GM21576 (cell line): ENCODE results near the gene ADPRH.
"Not testable (repeated sequence)": the region's sequence is repeated elsewhere in the genome, so short reads cannot be mapped to it uniquely, and the experiment has no call there.

ENCODE experiments used
- ATAC-seq: cut with Tn5 transposase; IDR thresholded peaks from one replicate; pipeline ENCODE4 v1.9.1; 2021; ENCODE audit warnings: mild to moderate bottlenecking, moderate library complexity; ENCODE audit not compliant: unreplicated experiment

ADPRH gene

DNA sequence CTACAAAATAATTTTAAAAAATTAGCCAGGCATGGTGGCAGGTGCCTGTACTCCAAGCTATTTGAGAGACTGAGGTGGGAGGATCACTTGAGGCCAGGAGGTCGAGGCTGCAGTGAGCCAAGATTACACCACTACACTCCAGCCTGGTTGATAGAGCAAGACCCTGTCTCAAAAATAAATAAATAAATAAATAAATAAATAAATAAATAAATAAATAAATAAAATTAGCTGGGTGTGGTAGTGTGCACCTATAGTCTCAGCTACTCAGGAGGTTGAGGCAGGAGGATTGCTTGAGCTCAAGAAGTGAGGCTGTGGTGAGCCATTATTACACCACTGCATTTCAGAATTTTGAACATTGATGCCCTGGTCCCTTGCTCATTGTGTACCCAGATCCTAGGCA is 15.6 kb downstream of the ADPRH start:
- not testable (repeated sequence) for ATAC-seq

DNA sequence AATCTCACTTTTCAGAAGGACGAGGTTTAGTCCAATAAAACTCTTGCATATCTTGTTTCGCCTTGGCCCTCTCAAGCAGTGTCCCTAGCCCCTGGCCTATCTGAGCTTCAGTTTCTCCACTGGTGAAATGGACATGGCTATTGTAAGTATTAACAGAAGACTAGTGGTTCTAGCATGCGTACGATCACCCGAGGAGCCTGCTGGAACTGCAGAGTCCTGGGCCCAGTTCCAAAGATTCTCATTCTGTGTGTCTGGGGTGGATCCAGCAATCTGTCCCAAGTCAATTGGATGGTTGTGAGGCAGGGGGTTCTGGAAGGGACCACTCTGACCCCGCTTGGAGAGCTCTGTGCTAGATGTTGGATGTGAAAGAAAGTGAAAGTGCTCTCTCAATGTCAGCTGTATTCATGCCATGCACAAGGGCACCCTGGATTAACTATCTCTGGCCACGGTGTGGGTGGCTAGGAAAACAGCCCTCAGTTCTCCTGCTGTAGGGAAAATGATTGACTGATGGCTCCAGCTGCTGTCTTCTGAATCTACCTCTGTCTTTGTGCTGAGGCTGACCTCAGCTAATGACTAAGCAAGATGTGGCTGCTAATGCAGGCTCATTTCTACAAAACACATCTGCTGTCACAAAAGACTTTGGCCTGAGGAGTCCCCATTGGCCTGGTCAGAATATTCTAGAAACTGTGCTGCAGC is 16.5 kb downstream of the ADPRH start:
- ATAC-seq, result no peak

DNA sequence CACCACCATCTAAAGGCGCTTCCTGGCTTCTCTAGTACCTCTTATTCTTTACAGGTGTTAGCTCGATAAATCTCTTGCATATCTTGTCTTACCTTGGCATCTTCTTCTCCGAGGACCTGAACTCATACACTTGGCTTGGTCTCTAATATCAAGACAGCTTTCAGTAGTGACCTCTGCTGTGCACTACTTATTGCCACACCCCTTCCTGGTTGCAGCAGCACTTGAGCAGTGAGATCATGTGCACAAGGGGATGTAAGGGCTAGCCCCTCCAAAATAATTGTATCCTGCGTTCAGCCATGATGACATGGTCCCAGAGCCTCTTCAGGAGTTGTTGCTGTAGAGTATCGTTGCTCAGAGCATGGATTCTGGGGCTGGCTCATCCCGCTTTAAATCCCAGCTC is 17.1 kb downstream of the ADPRH start:
- ATAC-seq, result no peak

DNA sequence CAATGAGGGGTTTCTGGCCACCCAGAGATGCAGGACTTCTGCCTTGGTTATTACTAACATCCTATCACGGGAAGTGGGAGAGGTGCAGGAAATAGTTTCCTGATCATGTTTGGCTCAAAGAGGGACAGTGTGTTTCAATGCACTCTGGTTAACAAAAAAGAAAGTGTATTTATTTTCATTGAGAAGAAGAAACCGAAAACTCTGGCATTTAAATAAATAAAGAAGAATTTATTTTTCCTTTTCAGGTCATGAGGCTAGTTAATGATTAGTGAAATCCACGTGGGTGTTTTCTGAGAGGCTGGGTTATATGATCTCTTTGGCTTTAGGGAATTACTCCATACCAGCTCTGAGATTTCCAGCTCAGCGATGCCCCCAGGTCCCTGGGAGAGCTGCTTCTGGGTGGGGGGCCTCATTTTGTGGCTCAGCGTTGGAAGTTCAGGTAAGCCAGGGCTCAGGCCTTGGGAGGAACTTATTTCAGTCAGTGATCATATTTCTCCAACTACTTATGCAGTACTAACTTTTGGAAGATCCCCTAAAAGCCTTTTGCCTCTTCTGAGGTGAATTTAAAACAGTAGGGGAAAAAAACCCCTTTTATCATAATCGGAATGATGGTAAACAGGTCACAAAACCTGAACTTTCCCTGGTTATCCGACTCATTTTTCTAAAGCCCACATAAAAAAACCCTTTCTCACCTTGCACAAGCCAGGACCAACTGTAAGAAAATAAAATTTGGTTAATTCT is 18.4 kb downstream of the ADPRH start, which contains the start of gene PLA1A:
Gene PLA1A, plus strand, starts transcription at position 338 of the 741 bp plus-strand sequence. Its CDS starts 29 bp downstream, at position 367.
- ATAC-seq, result no peak

GRCh38 chr3:119598410-119599098 is 19.3 kb downstream of the ADPRH start:
- ATAC-seq, result peak; percentile 36

DNA sequence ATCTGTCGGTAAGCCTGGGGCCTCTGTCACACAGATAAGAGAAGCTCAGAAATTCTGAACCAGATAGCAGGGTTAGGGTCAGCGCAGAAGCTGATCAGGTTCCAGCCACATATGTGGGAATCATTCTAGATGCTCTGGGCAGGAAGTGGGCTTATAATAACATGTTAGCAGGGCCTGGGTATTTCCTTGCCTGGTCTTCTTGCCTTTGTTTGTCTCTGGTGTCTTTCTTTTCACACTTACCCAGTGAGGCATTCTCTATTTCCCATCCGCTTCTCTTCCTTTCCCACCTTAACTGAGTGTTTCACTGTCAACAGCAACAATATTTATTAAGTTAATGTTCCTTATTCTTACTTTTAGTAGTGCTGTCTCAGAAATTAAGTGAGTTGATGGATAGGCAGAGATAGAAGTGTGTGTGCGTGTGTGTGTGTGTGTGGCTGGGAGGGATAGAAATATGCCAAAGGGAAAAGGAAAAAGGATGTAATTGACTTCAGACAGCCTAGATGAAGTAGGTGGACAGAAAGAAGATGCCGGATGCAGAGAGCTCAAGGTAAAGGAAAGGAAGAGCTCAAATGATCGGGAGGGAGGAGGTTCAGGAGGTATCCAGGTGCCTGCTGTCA is 20.4 kb downstream of the ADPRH start:
- no peak for ATAC-seq

- ATAC-seq, result peak; percentile 73
These were observed 21.4 kb downstream of the ADPRH start for GRCh38 chr3:119600732-119601131.

DNA sequence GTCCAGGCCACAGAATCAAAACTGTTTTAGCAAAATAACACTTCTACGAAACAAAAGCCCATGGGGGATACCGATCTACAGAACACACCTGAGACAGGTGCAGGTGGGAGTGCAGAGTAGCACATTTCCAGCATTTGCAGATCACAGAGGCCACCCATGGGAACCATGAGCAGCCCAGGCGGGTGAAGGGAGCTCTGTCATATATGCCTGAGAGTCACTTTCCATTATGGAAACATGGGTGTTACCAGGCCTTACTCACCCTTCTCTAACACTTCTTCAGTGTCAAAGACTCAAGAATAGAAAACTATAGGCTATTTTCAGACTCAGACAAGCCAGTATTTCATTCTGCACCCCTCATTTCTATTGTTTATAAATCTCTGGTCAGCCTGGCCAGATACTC is 21.9 kb downstream of the ADPRH start:
- ATAC-seq, result peak; percentile 10

GRCh38 chr3:119602676-119603075 is 23.4 kb downstream of the ADPRH start:
- ATAC-seq, result no peak

- no peak for ATAC-seq
These were observed 25.6 kb downstream of the ADPRH start for GRCh38 chr3:119604878-119605277.

DNA sequence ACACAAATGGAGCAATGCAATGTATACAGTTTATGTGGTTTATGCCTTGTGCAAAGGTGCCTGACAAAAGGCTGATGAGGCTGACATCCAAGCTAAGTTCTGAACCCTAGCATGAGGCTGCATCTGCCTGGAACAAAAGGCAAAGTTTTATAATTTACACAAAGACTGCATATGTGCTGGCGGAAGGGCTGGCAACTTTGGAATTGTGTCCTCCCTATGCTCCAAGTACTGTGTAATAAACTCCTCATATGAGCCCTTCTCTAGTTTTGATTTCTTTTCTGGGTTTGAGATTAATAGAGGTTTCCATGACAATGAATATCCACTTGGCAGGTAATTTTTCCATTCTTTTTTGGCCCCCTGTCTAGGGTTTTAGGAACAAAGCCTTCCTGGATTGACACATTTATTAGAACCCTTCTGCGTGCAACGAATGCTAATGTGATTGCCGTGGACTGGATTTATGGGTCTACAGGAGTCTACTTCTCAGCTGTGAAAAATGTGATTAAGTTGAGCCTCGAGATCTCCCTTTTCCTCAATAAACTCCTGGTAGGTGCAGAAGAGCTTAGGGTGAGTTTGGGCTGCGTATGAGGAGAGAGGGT is 29.2 kb downstream of the ADPRH start:
- ATAC-seq, result no peak

- ATAC-seq, result no peak
These were observed 30.0 kb downstream of the ADPRH start for GRCh38 chr3:119609301-119609700.

DNA sequence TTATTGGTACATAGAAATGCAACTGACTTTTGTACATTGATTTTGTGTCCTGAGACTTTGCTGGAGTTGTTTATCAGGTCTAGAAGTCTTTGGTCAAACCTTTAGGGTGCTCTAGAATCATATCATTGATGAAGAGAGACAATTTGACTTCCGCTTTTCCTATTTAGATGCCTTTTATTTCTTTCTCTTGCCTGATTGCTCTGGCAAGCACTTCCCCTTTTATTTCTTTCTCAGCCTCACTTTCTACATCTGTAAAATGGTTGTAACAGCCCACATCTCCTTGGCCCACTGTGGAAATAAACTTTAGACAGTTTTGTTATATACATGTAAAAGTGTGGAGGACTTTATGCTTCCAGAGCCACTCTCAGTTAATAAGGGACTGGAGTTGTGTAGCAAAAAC is 32.4 kb downstream of the ADPRH start:
- no peak for ATAC-seq

- ATAC-seq, result no peak
These were observed 33.9 kb downstream of the ADPRH start for GRCh38 chr3:119613201-119613600.

- ATAC-seq, result no peak
These were observed 34.6 kb downstream of the ADPRH start for GRCh38 chr3:119613872-119614271.

DNA sequence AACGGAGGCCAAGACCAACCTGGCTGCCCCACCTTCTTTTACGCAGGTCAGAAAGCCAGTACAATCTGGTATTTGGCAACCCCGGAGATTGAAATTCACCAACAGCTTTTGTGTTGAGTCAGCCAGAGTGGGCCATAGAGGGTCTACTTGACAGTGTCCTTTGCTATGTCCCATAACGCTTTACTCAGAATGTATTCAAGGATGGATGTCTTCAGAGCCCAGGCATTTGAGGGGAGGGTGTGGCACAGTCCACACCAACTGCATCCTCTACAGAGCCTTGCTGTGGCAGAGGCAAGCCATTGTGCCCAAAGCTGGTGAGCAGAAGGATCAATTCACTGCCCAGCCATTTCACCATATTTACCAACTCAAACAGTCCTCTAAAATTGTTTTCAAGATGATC is 36.8 kb downstream of the ADPRH start:
- ATAC-seq, result no peak

GRCh38 chr3:119619094-119619493 is 39.8 kb downstream of the ADPRH start:
- ATAC-seq, result no peak

DNA sequence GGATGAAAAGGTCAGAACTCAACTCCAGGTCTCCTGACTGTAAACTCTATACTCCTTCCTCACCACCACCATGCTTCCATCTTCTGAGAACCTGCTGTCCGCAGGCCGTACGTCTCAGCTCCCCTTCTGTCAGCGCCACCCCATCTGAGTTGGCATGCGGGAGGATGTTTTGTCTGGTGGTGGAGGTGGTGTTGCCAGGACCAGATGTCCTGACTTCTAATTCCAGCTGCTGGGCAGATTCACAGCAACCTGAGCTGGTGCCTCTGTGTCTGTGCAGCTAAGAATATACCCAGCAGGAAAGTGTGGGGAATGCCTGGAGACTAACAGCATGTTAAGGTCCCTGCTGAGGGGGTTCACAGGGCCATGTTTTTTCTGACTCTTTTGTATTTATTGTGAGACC is 41.6 kb downstream of the ADPRH start:
- no peak for ATAC-seq

DNA sequence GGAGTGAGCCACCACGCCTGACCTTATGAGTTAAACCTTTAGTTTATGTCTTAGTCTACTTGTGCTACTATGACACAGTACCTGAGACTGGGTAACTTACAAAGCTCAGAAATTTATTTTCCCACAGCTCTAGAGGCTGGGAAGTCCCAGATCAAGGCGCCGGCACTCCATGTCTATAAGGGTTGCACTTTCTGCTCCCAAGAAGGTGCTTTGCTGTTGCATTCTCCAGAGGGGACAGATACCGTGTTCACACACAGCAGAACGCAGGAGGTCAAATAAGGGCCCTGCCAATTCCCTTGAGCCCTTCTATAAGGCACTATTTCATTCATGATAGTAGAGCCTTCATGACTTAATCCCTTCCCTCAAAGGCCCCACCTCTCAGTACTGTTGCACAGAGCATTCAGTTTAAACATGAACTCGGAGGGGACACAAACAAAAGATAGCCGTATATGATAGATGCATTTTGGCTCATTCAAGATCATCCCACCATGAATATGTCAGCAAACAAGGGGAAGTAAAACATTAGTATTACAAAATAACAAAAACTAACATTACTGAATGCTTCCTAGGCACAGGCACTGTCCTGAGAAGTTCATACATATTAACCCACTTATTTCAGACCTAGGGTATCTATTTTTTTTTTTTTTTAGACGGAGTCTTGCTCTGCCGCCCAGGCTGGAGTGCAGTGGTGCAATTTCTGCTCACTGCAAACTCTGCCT is 44.9 kb downstream of the ADPRH start:
- ATAC-seq, result no peak

- ATAC-seq, result no peak
These were observed 46.3 kb downstream of the ADPRH start for GRCh38 chr3:119625451-119626153.
